ENCODE measurements around the gene SYP. TPM values are rescaled to one million over a fixed set of nuclear protein-coding genes. Genes with fewer than 3 reads are reported as not detected.
A peak's percentile ranks its signal among the peaks of the same experiment; 100 is the strongest.

SYP gene
- total RNA-seq: 0.29 and 0.36 TPM in 2 replicates

DNA sequence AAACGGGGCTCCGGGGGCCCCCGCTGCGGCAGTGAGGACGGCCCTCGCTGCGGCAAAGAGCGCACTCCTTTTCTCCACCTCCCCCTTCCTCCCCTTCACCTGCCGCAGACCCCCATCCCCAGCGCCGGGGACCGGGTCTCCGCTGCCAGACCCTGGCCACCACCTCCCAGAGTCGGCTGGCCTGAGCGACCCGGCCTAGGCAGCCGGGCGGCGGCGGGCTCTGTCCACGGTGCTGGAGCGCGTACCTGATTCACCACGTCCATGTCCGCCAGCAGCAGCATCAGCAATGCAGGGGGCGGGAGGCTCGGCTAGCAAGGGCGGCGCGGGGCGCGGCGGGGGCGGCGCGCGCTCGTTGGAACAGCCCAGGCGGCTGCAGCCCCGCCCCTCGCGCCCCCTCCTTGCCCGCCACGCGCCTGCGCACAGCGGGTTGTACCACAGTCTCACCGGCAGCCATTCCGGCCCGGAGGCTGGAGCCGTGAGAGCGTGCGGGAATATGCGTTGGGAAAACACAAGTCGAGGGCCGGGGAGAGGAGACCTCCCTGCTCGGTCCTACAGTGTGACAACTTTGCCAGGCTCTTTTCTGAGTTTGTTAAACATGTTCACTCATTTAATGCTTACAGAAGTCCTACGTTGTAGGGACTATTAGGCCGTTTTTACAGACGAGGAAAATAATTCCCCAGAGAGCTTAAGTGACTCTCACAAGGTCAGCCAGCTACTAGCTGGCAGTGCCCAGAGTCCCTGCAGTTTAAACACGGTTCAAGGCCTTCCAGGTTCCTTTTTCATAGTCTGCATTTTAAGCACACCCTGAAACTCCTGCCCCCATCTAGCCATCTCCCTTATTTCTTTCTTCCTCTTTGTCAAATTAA is at the start of gene SYP:
SYP (minus strand) TSS at position 288 of the 866 bp plus-strand sequence; CDS start at position 281, 7 bp downstream.
- H3K79me2 ChIP-seq (ENCODE audit: insufficient read depth, low read length): no peaks in the 10 kb centered on the region

DNA sequence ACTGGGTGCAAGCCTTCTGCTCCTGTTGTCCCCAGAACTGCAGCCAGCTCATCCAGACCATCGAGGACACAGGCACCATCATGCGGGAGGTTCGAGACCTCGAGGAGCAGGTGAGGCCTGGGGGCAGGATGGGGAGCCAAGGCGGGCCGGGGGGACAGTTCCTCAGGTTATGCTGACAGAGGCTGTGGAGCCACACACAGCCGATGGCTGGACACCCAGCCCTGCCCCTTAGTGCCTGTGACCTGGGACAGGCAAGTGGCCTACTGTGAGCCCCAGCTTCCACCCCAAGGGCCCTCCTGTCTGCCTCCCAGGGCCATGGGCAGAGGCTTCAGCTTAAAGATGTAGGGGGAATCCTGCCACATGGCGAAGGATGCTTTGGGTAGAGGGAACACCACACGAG is 49.6 kb upstream of the SYP start:
- H3K36me3 ChIP-seq (ENCODE audit: insufficient read depth, low read length): no peaks in the 10 kb centered on the region
- H4K20me1 ChIP-seq (ENCODE audit: insufficient read depth, low read length): no peaks in the 10 kb centered on the region
- no peaks in the 10 kb centered on the region for H3K27me3 ChIP-seq (ENCODE audit: insufficient read depth, low read length)
- H2AFZ ChIP-seq (ENCODE audit: low read length): no peak overlapping the region
- no peaks in the 10 kb centered on the region for H3K4me1 ChIP-seq (ENCODE audit: insufficient read depth, low read length)
- no peak overlapping the region for H3K4me2 ChIP-seq (ENCODE audit: insufficient read depth, low read length)
- TF ChIP-seq, protein P1, sequence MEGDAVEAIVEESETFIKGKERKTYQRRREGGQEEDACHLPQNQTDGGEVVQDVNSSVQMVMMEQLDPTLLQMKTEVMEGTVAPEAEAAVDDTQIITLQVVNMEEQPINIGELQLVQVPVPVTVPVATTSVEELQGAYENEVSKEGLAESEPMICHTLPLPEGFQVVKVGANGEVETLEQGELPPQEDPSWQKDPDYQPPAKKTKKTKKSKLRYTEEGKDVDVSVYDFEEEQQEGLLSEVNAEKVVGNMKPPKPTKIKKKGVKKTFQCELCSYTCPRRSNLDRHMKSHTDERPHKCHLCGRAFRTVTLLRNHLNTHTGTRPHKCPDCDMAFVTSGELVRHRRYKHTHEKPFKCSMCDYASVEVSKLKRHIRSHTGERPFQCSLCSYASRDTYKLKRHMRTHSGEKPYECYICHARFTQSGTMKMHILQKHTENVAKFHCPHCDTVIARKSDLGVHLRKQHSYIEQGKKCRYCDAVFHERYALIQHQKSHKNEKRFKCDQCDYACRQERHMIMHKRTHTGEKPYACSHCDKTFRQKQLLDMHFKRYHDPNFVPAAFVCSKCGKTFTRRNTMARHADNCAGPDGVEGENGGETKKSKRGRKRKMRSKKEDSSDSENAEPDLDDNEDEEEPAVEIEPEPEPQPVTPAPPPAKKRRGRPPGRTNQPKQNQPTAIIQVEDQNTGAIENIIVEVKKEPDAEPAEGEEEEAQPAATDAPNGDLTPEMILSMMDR (IDR thresholded peaks at IDR 0.05; ENCODE audit: extremely low read depth, low read depth, low read length): no peak
- no peak overlapping the region for H3K27ac ChIP-seq (ENCODE audit: low read depth, low read length)
- DNase-seq (ENCODE audit: insufficient read length, low spot score, missing footprints): peak; percentile 62
- no peaks in the 10 kb centered on the region for H3K79me2 ChIP-seq (ENCODE audit: insufficient read depth, low read length)
- no peaks in the 10 kb centered on the region for H3K9me3 ChIP-seq (ENCODE audit: low read depth, low read length)
- no peak overlapping the region for H3K4me3 ChIP-seq (ENCODE audit: insufficient read depth, low read length)

More for the DNA sequence above, at the start of gene SYP:
- peak within 1 kb of the TSS; percentile 82 for H3K4me2 ChIP-seq (ENCODE audit: insufficient read depth, low read length)
- no peaks in the 10 kb centered on the region for H4K20me1 ChIP-seq (ENCODE audit: insufficient read depth, low read length)
- peak within 1 kb of the TSS; percentile 60 for H3K4me3 ChIP-seq (ENCODE audit: insufficient read depth, low read length)
- TF ChIP-seq, protein P1 (IDR thresholded peaks at IDR 0.05; ENCODE audit: extremely low read depth, low read depth, low read length): no peak
- no peaks in the 10 kb centered on the region for H3K9me3 ChIP-seq (ENCODE audit: low read depth, low read length)
- H2AFZ ChIP-seq (ENCODE audit: low read length): peak within 1 kb of the TSS; percentile 90
- H3K27ac ChIP-seq (ENCODE audit: low read depth, low read length): no peak within 1 kb of the TSS
- DNase-seq (ENCODE audit: insufficient read length, low spot score, missing footprints): peak; percentile 98
- H3K27me3 ChIP-seq (ENCODE audit: insufficient read depth, low read length): peaks cover 4% of the 10 kb centered on the region
- H3K36me3 ChIP-seq (ENCODE audit: insufficient read depth, low read length): no peaks in the 10 kb centered on the region
- no peaks in the 10 kb centered on the region for H3K4me1 ChIP-seq (ENCODE audit: insufficient read depth, low read length)

GRCh38 chrX:49249071-49249470 is 49.1 kb upstream of the SYP start:
- H4K20me1 ChIP-seq (ENCODE audit: insufficient read depth, low read length): no peaks in the 10 kb centered on the region
- H3K4me2 ChIP-seq (ENCODE audit: insufficient read depth, low read length): no peak overlapping the region
- no peaks in the 10 kb centered on the region for H3K27me3 ChIP-seq (ENCODE audit: insufficient read depth, low read length)
- no peak overlapping the region for H3K4me3 ChIP-seq (ENCODE audit: insufficient read depth, low read length)
- no peak overlapping the region for H2AFZ ChIP-seq (ENCODE audit: low read length)
- no peaks in the 10 kb centered on the region for H3K4me1 ChIP-seq (ENCODE audit: insufficient read depth, low read length)
- TF ChIP-seq, protein P1 (IDR thresholded peaks at IDR 0.05; ENCODE audit: extremely low read depth, low read depth, low read length): no peak
- no peaks in the 10 kb centered on the region for H3K9me3 ChIP-seq (ENCODE audit: low read depth, low read length)
- H3K27ac ChIP-seq (ENCODE audit: low read depth, low read length): no peak overlapping the region
- H3K36me3 ChIP-seq (ENCODE audit: insufficient read depth, low read length): no peaks in the 10 kb centered on the region
- no peaks in the 10 kb centered on the region for H3K79me2 ChIP-seq (ENCODE audit: insufficient read depth, low read length)
- peak; percentile 22 for DNase-seq (ENCODE audit: insufficient read length, low spot score, missing footprints)
